GM15510 (cell line): ENCODE data around the gene FAM13C.

Experiments
- POLR2A ChIP-seq: IDR thresholded peaks from 3 replicates; pipeline ENCODE4 v1.6.1; 2011; ENCODE audit warnings: borderline replicate concordance; ENCODE audit not compliant: insufficient read length; ENCODE audit errors: extremely low read depth

The FAM13C gene

GRCh38 chr10:59279991-59280505, 82.3 kb downstream of the FAM13C start:
- TF ChIP-seq POLR2A, result no peak

DNA sequence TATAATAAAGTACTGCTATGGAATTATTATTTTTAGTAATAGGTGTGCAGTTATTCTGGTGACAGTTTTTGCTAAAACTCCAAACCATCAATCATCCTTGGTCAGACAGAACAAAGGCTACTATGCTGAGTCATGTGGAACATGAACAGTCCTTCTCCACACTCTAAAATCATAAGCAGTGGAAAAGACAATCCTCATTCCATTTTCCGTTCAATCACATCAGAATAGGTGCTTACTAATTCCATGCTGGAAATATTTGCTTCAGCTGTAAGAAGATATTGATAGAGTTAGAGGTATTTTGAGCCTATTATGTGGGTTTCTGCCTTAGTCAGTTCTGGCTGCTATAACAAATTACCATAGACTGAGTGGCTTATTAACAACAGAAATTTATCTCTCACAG, 82.9 kb downstream of the FAM13C start:
- no peak for TF ChIP-seq POLR2A

- no peak for TF ChIP-seq POLR2A
Observed at GRCh38 chr10:59276919-59277318, 85.4 kb downstream of the FAM13C start.

DNA sequence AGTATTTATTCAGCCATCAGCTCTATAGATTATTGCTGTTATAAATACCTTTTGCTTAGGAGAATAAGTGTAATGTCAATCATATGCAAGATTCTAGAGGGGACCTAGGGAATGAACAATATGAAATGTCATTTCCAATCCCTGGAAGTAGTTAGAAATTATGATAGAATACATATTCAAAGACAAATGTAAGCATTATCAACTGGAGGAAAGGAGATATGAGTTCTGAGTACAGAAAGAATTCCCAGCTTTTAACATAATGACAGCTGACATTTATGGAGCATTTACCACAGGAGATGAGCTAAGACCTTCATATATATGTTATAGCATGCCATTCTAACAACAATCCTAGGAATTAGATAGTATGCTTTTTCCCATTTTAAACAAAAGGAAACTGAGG, 86.2 kb downstream of the FAM13C start:
- TF ChIP-seq POLR2A, result no peak

- no peak for TF ChIP-seq POLR2A
Observed at GRCh38 chr10:59273445-59273844, 88.9 kb downstream of the FAM13C start.

DNA sequence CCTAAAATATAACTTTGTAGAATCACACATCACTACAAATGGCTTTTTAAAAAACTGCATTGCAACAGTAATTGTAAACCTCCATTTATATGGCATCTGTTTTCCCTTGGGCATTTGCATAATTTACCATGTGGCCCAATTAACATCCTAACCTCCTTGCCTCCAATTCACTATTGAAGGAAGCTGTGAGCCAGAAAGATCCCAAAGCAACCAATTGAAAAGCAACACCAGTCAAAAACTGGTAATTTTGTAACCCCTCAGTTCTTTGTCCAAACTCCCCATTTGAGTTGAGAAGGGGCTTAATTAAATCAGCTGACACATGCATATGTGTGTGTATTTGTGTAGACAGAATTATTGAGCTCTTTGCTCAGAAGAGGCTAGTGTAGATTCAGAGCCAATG, 90.3 kb downstream of the FAM13C start:
- TF ChIP-seq POLR2A, result no peak

GRCh38 chr10:59271160-59271559, 91.2 kb downstream of the FAM13C start:
- no peak for TF ChIP-seq POLR2A

- no peak for TF ChIP-seq POLR2A
Observed at GRCh38 chr10:59270492-59270891, 91.9 kb downstream of the FAM13C start.

GRCh38 chr10:59269651-59270050, 92.7 kb downstream of the FAM13C start:
- no peak for TF ChIP-seq POLR2A

DNA sequence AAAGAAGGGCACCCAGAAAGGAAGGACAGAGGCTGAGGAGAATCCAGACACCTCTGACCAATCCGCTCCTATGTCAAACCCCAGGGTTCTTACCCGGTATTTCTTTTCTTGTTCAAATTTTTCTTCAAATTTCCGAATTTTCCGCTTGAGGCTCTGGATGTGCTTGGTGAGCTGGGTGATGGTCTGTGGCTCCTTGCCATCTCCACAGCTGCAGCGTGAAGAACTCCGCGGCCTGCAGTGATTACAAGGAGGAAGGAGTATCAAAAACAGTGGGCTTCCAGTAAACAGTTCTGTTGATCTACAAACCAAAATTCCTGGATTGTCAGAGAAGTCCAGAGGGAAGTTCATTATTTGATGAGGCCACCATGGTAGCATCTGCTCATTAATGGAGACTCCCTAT, 93.9 kb downstream of the FAM13C start:
- TF ChIP-seq POLR2A, result no peak

- TF ChIP-seq POLR2A, result no peak
Observed at GRCh38 chr10:59266321-59266720, 96.0 kb downstream of the FAM13C start.

- TF ChIP-seq POLR2A, result no peak
Observed at GRCh38 chr10:59265141-59265540, 97.2 kb downstream of the FAM13C start.

GRCh38 chr10:59258890-59259289, 103.5 kb downstream of the FAM13C start:
- no peak for TF ChIP-seq POLR2A

GRCh38 chr10:59257224-59257623, 105.1 kb downstream of the FAM13C start:
- no peak for TF ChIP-seq POLR2A

- no peak for TF ChIP-seq POLR2A
Observed at GRCh38 chr10:59255463-59255862, 106.9 kb downstream of the FAM13C start.

DNA sequence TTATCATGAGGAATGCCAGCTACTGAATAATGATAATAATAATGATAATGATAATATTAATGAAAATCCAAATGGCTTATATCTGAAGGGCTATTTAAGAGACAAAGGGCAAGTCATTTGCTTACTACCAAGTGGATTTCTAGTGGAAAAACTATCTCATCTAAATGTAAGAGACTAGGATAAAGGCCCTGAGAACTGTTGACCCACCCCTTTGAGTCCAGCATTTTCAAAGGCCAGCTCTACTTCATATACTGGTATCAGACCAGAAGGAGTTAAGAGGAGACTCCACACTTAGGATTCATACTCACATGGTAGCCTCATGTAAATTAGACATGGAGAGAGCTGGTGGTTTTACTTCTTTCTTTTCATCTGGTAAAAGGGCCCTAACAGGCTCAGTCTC, 109.9 kb downstream of the FAM13C start:
- no peak for TF ChIP-seq POLR2A

- TF ChIP-seq POLR2A, result no peak
Observed at GRCh38 chr10:59245686-59246085, 116.7 kb downstream of the FAM13C start.
